Measurements from ENCODE around the gene SDCCAG8. TPM values are rescaled to one million over a fixed set of nuclear protein-coding genes. Genes with fewer than 3 reads are reported as not detected.
"Not testable (repeated sequence)": the region's sequence is repeated elsewhere in the genome, so short reads cannot be mapped to it uniquely, and the experiment has no call there.

Gene SDCCAG8
- total RNA-seq: 21.4 and 22.5 TPM in 2 replicates

DNA sequence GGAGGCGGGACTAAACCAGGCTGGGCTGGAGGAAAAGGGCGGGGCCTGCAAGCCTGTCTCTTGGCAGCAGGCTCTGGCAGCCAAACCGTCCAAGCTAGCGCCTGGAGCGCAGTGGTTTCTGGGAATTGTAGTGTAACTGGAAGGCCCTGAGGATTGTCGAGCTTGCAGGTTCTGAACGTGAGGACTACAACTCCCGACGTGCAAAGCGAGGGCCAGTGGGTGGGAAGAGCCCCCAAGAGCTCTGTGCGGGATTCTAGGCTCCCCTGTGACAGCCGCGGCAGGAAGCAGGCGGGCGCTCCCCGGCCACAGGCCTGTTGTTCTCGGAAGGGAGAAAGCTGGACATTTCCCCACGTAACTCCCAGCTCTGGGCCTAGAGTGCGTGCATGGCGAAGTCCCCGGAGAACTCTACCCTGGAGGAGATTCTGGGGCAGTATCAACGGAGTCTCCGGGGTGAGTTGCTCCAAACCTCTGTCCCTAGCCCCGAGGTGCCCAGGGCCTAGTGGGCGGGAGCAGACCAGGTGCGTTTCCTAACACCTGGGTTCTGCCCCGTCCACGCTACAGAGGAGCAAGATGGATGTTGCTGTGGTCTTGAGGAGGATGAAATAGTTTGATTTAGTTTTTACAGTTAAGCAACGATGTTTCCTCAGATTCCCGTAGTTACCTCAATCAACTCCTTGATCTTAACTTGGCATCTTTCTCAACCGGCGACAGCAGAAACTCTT, at the start of gene SDCCAG8:
Gene SDCCAG8, plus strand, starts transcription at position 251 of the 722 bp plus-strand sequence. Its CDS starts 133 bp downstream, at position 384.
- peak; percentile 100 for DNase-seq (ENCODE audit: low read depth in 2 of 2)

- DNase-seq (ENCODE audit: low read depth in 2 of 2): not testable (repeated sequence)
Observed at GRCh38 chr1:243211984-243212383, 43.9 kb upstream of the SDCCAG8 start.

- no peak for DNase-seq (ENCODE audit: low read depth in 2 of 2)
Observed at GRCh38 chr1:243213045-243213787, 42.6 kb upstream of the SDCCAG8 start.

DNA sequence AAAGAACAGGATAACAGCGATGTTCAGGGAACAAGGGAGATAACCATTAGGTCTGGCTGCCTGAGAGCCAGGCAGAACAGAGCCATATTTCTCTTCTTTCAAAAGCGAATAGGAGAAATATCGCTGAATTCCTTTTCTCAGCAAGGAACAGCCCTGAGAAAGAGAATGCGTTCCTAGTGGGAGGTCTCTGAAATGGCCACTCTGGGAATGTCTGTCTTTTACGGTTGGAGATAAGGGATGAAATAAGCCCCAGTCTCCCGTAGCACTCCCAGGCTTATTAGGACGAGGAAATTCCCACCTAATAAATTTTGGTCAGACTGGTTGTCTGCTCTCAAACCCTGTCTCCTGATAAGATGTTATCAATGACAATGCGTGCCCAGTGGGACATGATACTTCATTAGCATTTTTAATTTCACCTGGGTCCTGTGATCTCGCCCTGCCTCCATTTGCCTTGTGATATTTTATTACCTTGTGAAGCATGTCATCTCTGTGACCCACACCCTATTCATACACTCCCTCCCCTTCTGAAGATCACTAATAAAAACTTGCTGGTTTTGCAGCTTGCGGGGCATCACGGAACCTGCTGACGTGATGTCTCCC, 40.5 kb upstream of the SDCCAG8 start:
- DNase-seq (ENCODE audit: low read depth in 2 of 2): not testable (repeated sequence)

DNA sequence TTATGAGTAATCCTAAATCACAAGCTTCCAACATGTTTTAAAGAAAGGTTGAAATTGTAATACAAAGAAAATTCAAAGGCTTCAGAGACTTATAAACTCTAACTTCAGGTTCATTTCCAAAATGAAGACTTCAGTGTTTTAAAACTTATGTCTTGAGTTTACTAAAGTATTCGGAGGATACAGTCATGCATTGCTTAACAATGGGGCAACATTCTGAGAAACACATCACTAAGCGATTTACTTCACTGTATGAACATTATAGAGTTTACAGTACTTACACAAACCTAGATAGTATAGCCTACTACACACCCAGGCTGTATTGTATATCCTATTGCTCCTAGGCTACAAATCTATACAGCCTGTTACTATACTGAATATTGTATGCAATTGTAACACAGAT, 39.1 kb upstream of the SDCCAG8 start:
- no peak for DNase-seq (ENCODE audit: low read depth in 2 of 2)

GRCh38 chr1:243217349-243217748, 38.5 kb upstream of the SDCCAG8 start:
- no peak for DNase-seq (ENCODE audit: low read depth in 2 of 2)

- no peak for DNase-seq (ENCODE audit: low read depth in 2 of 2)
Observed at GRCh38 chr1:243218059-243218458, 37.8 kb upstream of the SDCCAG8 start.

DNA sequence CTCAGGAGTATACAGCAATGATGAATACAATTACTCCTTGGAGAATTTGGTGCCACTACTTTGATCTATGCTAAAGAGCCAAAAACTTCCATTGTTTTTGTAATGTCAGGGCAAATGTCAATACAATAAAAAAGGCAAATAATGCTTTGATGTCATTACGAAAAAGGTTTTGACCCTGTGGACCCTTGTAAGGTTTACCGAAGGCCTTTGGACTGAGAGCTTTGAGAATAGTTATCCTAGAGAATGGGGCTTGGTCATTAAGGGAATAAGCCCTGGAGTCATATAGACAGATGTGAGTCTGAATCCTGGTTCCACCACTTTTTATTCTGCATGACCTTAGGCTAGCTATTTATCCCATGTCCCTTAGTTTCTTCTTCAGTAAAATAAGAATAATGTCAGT, 28.2 kb upstream of the SDCCAG8 start:
- DNase-seq (ENCODE audit: low read depth in 2 of 2): no peak

DNA sequence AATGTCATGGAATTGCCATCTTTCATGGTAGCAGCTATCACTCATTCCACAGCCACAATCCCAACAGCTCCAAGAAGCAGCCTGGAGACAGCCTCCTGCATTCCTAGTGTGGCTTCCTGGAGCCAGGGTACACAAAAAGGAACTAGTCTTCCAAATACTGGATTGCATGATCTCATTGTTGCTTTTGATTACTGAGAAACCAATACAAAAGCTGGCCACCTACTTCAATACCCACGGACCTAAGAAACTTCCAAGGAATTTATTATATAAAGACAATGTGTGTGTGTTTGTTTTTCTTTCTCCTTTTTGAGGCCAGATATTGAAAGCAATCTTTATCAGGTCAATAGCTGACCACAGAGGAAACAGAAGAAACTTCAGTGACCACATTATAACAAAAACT, 26.3 kb upstream of the SDCCAG8 start:
- no peak for DNase-seq (ENCODE audit: low read depth in 2 of 2)

GRCh38 chr1:243230914-243231313, 24.9 kb upstream of the SDCCAG8 start:
- DNase-seq (ENCODE audit: low read depth in 2 of 2): peak in 1 of 2 donors; percentile 36

- peak in 1 of 2 donors; percentile 47 for DNase-seq (ENCODE audit: low read depth in 2 of 2)
Observed at GRCh38 chr1:243233908-243234307, 21.9 kb upstream of the SDCCAG8 start.

GRCh38 chr1:243234978-243235647, 20.7 kb upstream of the SDCCAG8 start:
- peak; percentile 64 to 81 for DNase-seq (ENCODE audit: low read depth in 2 of 2)

DNA sequence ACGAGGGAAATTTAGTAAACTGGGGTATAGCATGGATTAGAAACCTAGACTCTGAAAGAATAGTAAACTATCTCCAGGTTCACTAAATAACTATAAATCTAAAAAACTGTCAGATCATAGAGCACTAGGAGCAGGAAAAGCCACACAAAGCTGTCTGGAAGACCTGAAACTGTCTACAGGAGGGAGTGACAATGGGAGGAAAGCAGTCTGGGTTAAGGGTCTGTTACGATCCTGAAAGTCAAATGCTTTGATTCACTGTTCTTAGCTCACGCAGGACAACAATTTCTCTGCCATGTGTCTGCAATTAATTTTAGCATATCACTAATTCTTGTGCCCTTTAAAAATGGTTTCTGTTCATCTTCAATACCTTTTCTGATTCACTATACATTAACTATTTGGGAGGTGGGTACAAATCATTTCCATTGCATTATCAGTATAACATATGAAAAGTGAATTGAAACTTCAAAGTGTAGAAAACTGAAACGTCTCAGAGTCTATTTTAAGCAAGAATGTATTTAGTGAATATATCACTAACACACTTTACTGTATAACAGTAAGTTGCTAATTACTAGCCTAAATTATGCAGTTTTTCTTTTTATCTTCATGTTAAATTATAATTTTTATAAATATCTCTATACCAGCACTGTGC, 19.1 kb upstream of the SDCCAG8 start:
- DNase-seq (ENCODE audit: low read depth in 2 of 2): peak in 1 of 2 donors; percentile 79

GRCh38 chr1:243244432-243244841, 11.4 kb upstream of the SDCCAG8 start:
- no peak for DNase-seq (ENCODE audit: low read depth in 2 of 2)

DNA sequence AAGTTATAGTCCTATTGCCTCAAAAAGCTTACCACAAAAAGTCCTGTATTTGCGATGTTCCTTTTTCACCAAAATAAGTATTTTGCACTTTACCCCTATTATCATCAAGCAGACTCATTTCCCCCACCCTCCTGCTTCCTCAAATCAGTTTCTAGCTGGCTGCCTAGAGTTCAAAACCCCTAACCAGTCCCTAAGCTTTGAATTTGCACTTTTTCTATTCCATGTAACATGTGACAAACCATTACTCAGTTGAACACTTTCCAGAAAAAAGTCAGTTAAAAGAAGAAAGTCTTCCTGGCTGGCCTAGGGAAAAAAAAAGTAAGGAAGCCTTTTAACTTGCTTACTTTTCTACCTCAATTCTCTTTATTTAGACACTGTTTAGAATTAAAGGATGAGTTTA, 8.9 kb upstream of the SDCCAG8 start:
- DNase-seq (ENCODE audit: low read depth in 2 of 2): peak in 1 of 2 donors; percentile 34

GRCh38 chr1:243247901-243248300, 7.9 kb upstream of the SDCCAG8 start:
- DNase-seq (ENCODE audit: low read depth in 2 of 2): no peak

DNA sequence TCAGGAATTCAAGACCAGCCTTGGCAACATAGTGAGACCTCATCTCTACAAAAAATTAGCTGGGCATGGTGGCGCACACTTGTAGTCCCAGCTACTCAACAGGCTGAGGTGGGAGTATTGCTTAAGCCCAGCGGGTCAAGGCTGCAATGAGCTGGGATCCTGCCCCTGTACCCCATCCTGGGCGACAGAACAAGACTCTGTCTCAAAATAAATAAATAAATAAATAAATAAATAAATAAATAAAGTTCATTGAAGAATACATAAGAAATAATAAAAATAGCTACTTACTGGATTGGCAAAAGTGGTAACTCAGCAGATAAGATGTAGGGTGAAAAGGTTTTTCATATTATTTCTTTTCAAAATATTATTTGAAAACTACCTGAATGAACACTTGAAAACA, 6.6 kb upstream of the SDCCAG8 start:
- DNase-seq (ENCODE audit: low read depth in 2 of 2): no peak

GRCh38 chr1:243250102-243250501, 5.7 kb upstream of the SDCCAG8 start:
- DNase-seq (ENCODE audit: low read depth in 2 of 2): no peak

- DNase-seq (ENCODE audit: low read depth in 2 of 2): peak in 1 of 2 donors; percentile 33
Observed at GRCh38 chr1:243251539-243251938, 4.3 kb upstream of the SDCCAG8 start.

DNA sequence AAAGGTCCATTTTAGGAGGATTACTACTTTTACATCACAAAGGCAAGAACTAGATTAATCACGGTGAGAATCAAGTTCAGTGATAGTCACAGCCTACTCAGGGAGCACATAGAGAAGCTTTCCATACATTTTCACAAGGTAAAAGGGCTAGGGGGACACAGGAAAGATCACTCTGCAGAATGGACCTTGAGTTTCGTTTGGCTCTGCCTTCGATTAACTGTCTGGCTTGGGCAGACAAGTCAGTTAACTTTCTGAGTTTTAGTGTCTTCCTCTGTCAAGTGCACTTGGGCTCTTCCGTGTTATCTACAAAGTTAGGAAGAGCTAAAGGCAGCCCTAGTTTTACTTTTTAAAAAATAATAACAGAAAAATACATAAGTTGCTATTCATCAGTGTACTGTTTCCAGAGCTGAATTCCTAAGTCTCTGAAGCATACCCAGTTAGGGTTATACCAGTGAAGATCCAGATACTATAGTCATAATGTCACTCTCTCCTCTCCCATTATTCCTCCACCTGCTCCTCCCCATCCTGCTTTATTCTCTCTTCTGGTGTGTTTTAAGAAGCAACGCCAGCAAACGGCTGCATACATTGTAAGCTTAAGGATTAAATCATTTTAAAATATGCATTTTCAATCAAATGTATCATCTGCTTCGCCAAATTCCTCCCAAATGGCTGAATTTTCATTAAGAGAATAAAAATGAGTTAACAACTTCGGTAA, 2.5 kb upstream of the SDCCAG8 start:
- peak in 1 of 2 donors; percentile 25 for DNase-seq (ENCODE audit: low read depth in 2 of 2)

DNA sequence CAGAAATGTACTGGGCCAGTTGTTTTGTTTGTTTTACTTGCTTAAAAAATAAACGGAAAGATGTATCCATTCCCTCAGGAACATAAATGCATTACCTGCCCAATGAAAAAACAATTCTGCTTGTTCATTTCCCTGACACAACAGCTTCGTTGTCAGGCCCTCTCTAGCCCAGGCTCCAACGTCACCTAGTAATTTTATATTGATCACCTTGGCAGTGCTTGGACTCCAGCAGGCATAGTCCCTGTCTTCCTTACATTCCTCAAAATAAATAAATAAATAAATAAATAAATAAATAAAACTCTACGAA, 2.0 kb upstream of the SDCCAG8 start:
- peak in 1 of 2 donors; percentile 58 for DNase-seq (ENCODE audit: low read depth in 2 of 2)

Data from dermis microvascular lymphatic vessel endothelial cell (primary cell).